Measurements from ENCODE around the gene CCDC178.

CCDC178 gene

GRCh38 chr18:32909798-32910561, 530.5 kb downstream of the CCDC178 start:
- no peak for DNase-seq

- no peak for DNase-seq
These were observed 532.1 kb downstream of the CCDC178 start for GRCh38 chr18:32908424-32908805.

- DNase-seq: no peak
These were observed 532.7 kb downstream of the CCDC178 start for GRCh38 chr18:32907648-32908423.

GRCh38 chr18:32907311-32907585, 533.3 kb downstream of the CCDC178 start:
- DNase-seq: no peak

- no peak for DNase-seq
These were observed 533.8 kb downstream of the CCDC178 start for GRCh38 chr18:32906506-32907310.

- DNase-seq: no peak
These were observed 534.9 kb downstream of the CCDC178 start for GRCh38 chr18:32905651-32906050.

GRCh38 chr18:32902568-32903330, 537.8 kb downstream of the CCDC178 start:
- DNase-seq: no peak

GRCh38 chr18:32899819-32900218, 540.7 kb downstream of the CCDC178 start:
- no peak for DNase-seq

- DNase-seq: no peak
These were observed 543.6 kb downstream of the CCDC178 start for GRCh38 chr18:32896776-32897547.

- no peak for DNase-seq
These were observed 546.6 kb downstream of the CCDC178 start for GRCh38 chr18:32893915-32894314.

GRCh38 chr18:32891797-32892196, 548.7 kb downstream of the CCDC178 start:
- DNase-seq: no peak

GRCh38 chr18:32891130-32891529, 549.4 kb downstream of the CCDC178 start:
- no peak for DNase-seq

GRCh38 chr18:32889615-32890593, 550.6 kb downstream of the CCDC178 start:
- DNase-seq: no peak

GRCh38 chr18:32888306-32888705, 552.2 kb downstream of the CCDC178 start:
- DNase-seq: no peak
